ENCODE data around the gene APLF.
"Not testable (repeated sequence)": the region's sequence is repeated elsewhere in the genome, so short reads cannot be mapped to it uniquely, and the experiment has no call there.

APLF gene

DNA sequence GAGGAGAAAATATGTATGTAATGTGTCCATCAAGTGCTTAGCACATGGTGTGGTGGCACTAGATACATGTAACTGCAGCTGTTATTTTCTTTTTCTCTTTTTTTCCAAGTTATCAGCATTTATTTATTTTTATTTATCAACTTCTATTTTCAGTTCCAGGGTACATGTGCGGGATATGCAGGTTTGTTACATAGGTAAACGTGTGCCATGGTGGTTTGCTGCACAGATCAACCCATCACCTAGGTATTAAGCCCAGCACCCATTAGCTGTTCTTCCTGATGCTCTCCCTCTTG lies 128.1 kb downstream of the APLF start:
- not testable (repeated sequence) for H3K4me2 ChIP-seq (ENCODE audit: low read length); H3K9ac ChIP-seq (ENCODE audit: low read depth, low read length); H3K4me3 ChIP-seq (ENCODE audit: low read length); H3K4me1 ChIP-seq (ENCODE audit: control insufficient read depth, insufficient read depth, low read length); H3K36me3 ChIP-seq (ENCODE audit: insufficient read depth, low read length); H3K27me3 ChIP-seq (ENCODE audit: control insufficient read depth, insufficient read depth, low read length); H3K9me3 ChIP-seq (replicated peaks; ENCODE audit: low read length)

DNA sequence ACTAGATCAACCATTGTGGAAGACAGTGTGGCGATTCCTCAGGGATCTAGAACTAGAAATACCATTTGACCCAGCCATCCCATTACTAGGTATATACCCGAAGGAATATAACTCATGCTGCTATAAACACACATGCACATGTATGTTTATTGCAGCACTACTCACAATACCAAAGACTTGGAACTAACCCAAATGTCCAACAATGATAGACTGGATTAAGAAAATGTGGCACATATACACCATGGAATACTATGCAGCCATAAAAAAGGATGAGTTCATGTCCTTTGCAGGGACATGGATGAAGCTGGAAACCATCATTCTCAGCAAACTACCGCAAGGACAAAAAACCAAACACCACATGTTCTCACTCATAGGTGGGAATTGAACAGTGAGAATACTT lies 133.1 kb downstream of the APLF start:
- not testable (repeated sequence) for H3K4me3 ChIP-seq (ENCODE audit: low read length); H3K36me3 ChIP-seq (ENCODE audit: insufficient read depth, low read length); H3K9me3 ChIP-seq (replicated peaks; ENCODE audit: low read length); H3K4me1 ChIP-seq (ENCODE audit: control insufficient read depth, insufficient read depth, low read length); H3K4me2 ChIP-seq (ENCODE audit: low read length); H3K27me3 ChIP-seq (ENCODE audit: control insufficient read depth, insufficient read depth, low read length); H3K9ac ChIP-seq (ENCODE audit: low read depth, low read length)

DNA sequence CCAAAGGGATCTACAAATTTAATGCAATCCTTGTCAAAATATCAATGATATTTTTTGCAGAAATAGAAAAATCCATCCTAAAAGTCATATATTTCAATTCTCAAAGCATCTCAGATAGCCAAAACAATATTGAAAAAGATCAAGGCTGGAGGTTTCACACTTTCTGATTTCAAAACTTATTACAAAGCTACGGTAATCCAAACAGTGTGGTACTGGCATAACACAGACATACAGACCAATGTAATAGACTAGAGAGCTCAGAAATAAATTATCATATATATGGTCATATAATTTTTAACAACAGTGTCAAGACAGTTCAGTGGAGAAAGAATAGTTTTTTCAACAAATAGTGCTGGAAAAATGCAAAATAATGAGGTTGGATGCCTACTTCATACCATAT lies 135.7 kb downstream of the APLF start:
- Histone ChIP-seq H3K4me2 (ENCODE audit: low read length) (no peak overlapping the region), H3K27me3 (ENCODE audit: control insufficient read depth, insufficient read depth, low read length) (no peaks in the 10 kb centered on the region), H3K36me3 (ENCODE audit: insufficient read depth, low read length) (no peaks in the 10 kb centered on the region), H3K9ac (ENCODE audit: low read depth, low read length) (no peak overlapping the region), H3K4me3 (ENCODE audit: low read length) (no peak overlapping the region), H3K4me1 (ENCODE audit: control insufficient read depth, insufficient read depth, low read length) (no peaks in the 10 kb centered on the region), H3K9me3 (replicated peaks; ENCODE audit: low read length) (no peaks in the 10 kb centered on the region)

DNA sequence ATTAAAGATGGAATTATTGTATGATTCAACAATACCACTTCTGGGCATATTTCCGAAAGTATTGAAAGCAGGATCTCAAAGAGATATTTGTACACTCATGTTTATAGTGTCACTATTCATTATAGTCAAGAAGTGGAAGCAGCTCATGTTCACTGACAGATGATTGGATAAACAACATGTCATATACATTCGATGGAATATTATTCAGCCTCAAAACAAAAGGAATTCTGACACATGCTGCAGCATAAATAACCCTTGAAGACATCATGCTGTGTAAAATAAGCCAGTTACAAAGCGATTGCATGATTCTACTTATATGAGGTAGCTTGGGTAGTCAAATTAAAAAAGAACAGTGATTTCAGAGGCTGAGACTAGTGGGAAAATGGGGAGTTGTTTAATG lies 136.7 kb downstream of the APLF start:
- H3K9me3 ChIP-seq (replicated peaks; ENCODE audit: low read length): no peaks in the 10 kb centered on the region
- H3K4me1 ChIP-seq (ENCODE audit: control insufficient read depth, insufficient read depth, low read length): no peaks in the 10 kb centered on the region
- no peaks in the 10 kb centered on the region for H3K27me3 ChIP-seq (ENCODE audit: control insufficient read depth, insufficient read depth, low read length)
- no peaks in the 10 kb centered on the region for H3K36me3 ChIP-seq (ENCODE audit: insufficient read depth, low read length)
- H3K4me2 ChIP-seq (ENCODE audit: low read length): no peak overlapping the region
- no peak overlapping the region for H3K4me3 ChIP-seq (ENCODE audit: low read length)
- H3K9ac ChIP-seq (ENCODE audit: low read depth, low read length): no peak overlapping the region

DNA sequence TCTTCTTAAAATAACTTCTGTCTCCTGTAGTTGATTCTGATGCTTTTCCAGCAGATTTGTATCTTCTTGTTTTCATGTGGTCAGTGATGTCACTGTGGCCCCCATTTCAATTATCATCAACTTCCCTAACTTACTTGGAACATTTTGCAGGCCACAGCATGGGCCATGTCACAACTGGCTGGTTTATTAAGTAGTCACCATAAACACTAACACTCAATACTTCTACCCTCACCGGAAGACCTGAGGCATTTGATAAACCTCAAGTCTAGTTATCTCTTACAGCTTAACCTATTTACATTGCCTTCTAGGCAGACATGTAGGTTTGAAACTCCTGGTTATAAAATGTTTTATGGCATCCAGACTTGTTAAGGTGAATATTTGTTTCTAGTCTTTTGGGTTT lies 138.6 kb downstream of the APLF start:
- H3K4me3 ChIP-seq (ENCODE audit: low read length): no peak overlapping the region
- H3K4me2 ChIP-seq (ENCODE audit: low read length): no peak overlapping the region

DNA sequence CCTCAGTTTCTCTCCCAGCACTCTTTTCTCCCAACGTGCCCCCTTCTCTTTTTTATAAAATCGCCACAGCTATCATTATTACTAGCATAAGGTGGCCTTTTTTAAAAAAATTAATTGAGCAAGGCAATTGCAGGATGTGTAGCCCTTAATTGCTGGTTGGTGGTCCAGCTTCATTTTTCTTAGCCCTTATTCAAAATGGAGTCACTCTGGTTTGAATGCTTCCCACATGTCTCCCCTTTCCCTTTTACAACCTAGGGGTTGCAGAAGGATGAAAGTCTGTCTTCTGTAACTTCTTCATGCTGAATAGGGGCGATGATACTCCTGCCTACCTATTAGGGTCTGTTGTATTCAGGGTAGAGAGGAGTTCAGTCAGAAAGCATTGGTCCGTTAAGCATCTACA lies 139.4 kb downstream of the APLF start:
- Histone ChIP-seq H3K36me3 (ENCODE audit: insufficient read depth, low read length) (no peaks in the 10 kb centered on the region), H3K4me2 (ENCODE audit: low read length) (no peak overlapping the region)

More for the DNA sequence above, 138.6 kb downstream of the APLF start:
- no peaks in the 10 kb centered on the region for H3K9me3 ChIP-seq (replicated peaks; ENCODE audit: low read length)
- H3K4me1 ChIP-seq (ENCODE audit: control insufficient read depth, insufficient read depth, low read length): no peaks in the 10 kb centered on the region
- H3K27me3 ChIP-seq (ENCODE audit: control insufficient read depth, insufficient read depth, low read length): no peaks in the 10 kb centered on the region
- H3K36me3 ChIP-seq (ENCODE audit: insufficient read depth, low read length): no peaks in the 10 kb centered on the region
- H3K9ac ChIP-seq (ENCODE audit: low read depth, low read length): no peak overlapping the region

DNA sequence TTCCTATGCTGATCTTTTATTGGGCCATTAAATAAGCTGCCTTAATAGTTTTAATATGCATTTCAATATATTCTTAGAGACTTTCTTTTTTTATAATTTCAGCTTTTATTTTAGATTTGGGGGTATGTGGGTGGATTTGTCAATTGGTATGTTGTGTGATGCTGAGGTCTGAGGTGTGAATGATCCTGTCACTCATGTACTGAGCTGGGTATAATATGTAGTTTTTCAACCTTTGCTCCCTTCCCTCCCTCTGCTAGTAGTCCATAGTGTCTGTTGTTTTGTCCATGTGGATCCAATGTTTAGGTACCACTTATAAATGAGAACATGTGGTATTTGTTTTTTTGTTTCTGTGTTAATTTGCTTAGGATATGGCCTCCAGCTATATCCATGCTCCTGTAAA lies 140.5 kb downstream of the APLF start:
- no peak overlapping the region for H3K4me3 ChIP-seq (ENCODE audit: low read length)
- no peaks in the 10 kb centered on the region for H3K9me3 ChIP-seq (replicated peaks; ENCODE audit: low read length)
- H3K9ac ChIP-seq (ENCODE audit: low read depth, low read length): no peak overlapping the region
- no peak overlapping the region for H3K4me2 ChIP-seq (ENCODE audit: low read length)
- no peaks in the 10 kb centered on the region for H3K27me3 ChIP-seq (ENCODE audit: control insufficient read depth, insufficient read depth, low read length)
- H3K36me3 ChIP-seq (ENCODE audit: insufficient read depth, low read length): no peaks in the 10 kb centered on the region
- no peaks in the 10 kb centered on the region for H3K4me1 ChIP-seq (ENCODE audit: control insufficient read depth, insufficient read depth, low read length)

More for the DNA sequence above, 139.4 kb downstream of the APLF start:
- H3K4me1 ChIP-seq (ENCODE audit: control insufficient read depth, insufficient read depth, low read length): no peaks in the 10 kb centered on the region
- H3K4me3 ChIP-seq (ENCODE audit: low read length): no peak overlapping the region
- no peaks in the 10 kb centered on the region for H3K9me3 ChIP-seq (replicated peaks; ENCODE audit: low read length)
- no peaks in the 10 kb centered on the region for H3K27me3 ChIP-seq (ENCODE audit: control insufficient read depth, insufficient read depth, low read length)
- no peak overlapping the region for H3K9ac ChIP-seq (ENCODE audit: low read depth, low read length)

DNA sequence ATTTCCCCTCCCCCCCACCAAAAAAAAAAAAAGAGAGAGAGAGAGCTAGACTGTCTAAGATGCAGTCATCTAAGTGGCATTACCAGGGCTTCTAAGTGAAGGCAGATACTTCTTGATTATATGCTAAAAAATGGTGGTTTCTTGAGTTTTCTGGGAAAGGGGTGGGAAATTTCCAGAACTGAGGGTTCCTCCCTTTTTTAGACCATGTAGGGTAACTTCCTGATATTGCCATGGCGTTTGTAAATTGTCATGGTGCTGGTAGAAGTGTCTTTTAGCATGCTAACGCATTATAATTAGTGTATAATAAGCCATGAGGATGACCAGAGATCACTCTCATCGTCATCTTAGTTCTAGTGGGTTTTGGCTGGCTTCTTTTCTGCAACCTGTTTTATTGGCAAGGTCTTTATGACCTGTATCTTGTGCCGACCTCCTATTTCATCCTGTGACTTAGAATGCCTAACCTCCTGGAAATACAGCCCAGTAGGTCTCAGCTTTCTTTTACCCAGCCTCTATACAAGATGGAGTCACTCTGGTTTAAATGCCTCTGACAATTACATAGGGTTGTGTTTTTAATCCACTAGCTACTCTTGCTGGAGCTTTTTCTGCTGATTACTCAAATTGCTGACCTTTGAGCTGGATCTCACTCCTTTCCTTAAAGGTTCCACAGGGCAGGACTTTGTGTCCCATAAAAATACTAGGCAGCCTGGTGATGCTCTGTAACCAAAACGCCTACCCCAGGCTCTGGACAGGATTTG lies 145.6 kb downstream of the APLF start:
- Histone ChIP-seq H3K4me3 (ENCODE audit: low read length) (no peak overlapping the region), H3K9ac (ENCODE audit: low read depth, low read length) (no peak overlapping the region), H3K9me3 (replicated peaks; ENCODE audit: low read length) (no peaks in the 10 kb centered on the region), H3K36me3 (ENCODE audit: insufficient read depth, low read length) (no peaks in the 10 kb centered on the region), H3K27me3 (ENCODE audit: control insufficient read depth, insufficient read depth, low read length) (no peaks in the 10 kb centered on the region), H3K4me2 (ENCODE audit: low read length) (no peak overlapping the region), H3K4me1 (ENCODE audit: control insufficient read depth, insufficient read depth, low read length) (no peaks in the 10 kb centered on the region)

DNA sequence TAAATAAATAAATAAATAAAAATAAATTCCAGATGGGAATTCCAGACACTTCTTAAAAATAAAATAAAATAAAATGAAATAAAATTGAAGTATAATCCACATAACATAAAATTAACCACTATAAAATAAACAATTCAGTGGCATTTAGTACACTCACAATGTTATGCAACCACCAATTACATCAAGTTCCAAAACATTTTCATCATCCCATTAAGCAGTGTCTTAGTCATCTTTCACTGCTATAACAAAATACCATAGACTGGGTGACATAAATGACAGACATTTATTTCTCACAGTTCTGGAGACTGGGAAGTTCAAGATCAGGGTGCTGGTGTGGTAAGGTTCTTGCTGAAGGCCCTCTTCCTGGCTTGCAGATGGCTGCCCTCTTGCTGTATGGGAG lies 153.4 kb downstream of the APLF start:
- Histone ChIP-seq H3K9ac (ENCODE audit: low read depth, low read length) (no peak overlapping the region), H3K4me1 (ENCODE audit: control insufficient read depth, insufficient read depth, low read length) (no peaks in the 10 kb centered on the region), H3K27me3 (ENCODE audit: control insufficient read depth, insufficient read depth, low read length) (peaks cover under 1% of the 10 kb centered on the region), H3K36me3 (ENCODE audit: insufficient read depth, low read length) (no peaks in the 10 kb centered on the region), H3K4me3 (ENCODE audit: low read length) (no peak overlapping the region), H3K9me3 (replicated peaks; ENCODE audit: low read length) (no peaks in the 10 kb centered on the region), H3K4me2 (ENCODE audit: low read length) (no peak overlapping the region)

DNA sequence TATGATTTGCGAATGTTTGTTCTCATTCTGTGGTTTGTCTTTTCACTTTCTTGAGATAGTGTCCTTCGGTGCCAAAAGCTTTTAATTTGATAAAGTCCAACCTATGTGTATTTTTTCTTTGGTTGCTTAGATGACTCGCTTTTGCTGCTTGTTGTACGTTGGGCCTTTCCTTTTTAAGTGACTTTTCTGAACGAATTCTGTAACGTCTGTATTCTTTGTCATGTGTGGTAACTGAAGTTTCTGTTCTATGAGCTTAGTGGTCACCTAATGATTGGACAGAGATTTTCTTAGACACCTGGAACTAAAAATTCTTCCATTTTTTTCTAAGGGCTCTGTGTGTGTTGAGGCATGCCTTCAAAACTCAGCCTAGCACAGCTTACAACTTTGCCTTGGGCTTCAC lies 156.4 kb downstream of the APLF start:
- Histone ChIP-seq H3K4me1 (ENCODE audit: control insufficient read depth, insufficient read depth, low read length) (no peaks in the 10 kb centered on the region), H3K27me3 (ENCODE audit: control insufficient read depth, insufficient read depth, low read length) (peaks cover 14% of the 10 kb centered on the region), H3K9ac (ENCODE audit: low read depth, low read length) (no peak overlapping the region), H3K36me3 (ENCODE audit: insufficient read depth, low read length) (no peaks in the 10 kb centered on the region), H3K9me3 (replicated peaks; ENCODE audit: low read length) (no peaks in the 10 kb centered on the region), H3K4me2 (ENCODE audit: low read length) (no peak overlapping the region), H3K4me3 (ENCODE audit: low read length) (no peak overlapping the region)

DNA sequence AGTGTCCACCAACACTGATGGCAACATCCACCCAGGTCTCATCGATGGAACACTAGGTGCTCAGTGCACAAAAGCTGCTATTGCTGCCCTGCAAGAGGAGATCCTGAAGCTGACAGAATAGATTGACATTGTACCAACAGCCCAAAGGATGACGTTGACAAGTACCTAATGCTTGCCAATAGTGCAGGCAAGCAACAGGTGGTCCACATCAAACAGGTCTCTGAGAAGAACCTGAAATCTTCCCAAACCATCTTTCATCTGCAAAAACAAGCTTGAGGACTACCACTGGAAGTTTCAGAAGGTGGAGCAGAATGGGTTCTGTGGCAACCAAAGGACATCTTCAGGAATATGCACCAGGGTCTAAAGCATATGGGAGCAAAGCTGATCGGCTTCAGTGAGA lies 160.2 kb downstream of the APLF start:
- Histone ChIP-seq H3K4me1 (ENCODE audit: control insufficient read depth, insufficient read depth, low read length) (no peaks in the 10 kb centered on the region), H3K4me2 (ENCODE audit: low read length) (no peak overlapping the region), H3K9me3 (replicated peaks; ENCODE audit: low read length) (no peaks in the 10 kb centered on the region), H3K4me3 (ENCODE audit: low read length) (no peak overlapping the region), H3K9ac (ENCODE audit: low read depth, low read length) (no peak overlapping the region), H3K27me3 (ENCODE audit: control insufficient read depth, insufficient read depth, low read length) (peaks cover 30% of the 10 kb centered on the region), H3K36me3 (ENCODE audit: insufficient read depth, low read length) (no peaks in the 10 kb centered on the region)

Data from skeletal muscle satellite cell (primary cell).